Calu3 (cell line): Measurements from ENCODE around the gene ZNF44. TPM values are rescaled to one million over a fixed set of nuclear protein-coding genes. Genes with fewer than 3 reads are reported as not detected.

ENCODE experiments used
- BruUV-seq: library from RNA; stranded (reverse); fragments of 400-500 nt; replicated peaks from 2 replicates; lab custom pipeline; 2021; lab: Mats Ljungman, UMichigan
- CTCF ChIA-PET: fragments of 300-600 bp; sonication (Branson Sonifier 250); formaldehyde crosslinking; loops from one replicate; lab custom pipeline; 2022; ENCODE audit warnings: antibody characterized with exemption; lab: Charles Lee
- DNase-seq: peaks from one replicate; pipeline ENCODE4 v3.0.0; 2022
- H3K27ac Mint-ChIP-seq: one replicate; pipeline ENCODE4 v1.8.0; 2022; ENCODE audit warnings: mixed read lengths; ENCODE audit not compliant: unreplicated experiment
- H3K27me3 Mint-ChIP-seq: one replicate; pipeline ENCODE4 v1.8.0; 2022; ENCODE audit warnings: mixed read lengths; ENCODE audit not compliant: unreplicated experiment
- H3K36me3 Mint-ChIP-seq: one replicate; pipeline ENCODE4 v1.8.0; 2022; ENCODE audit warnings: mild to moderate bottlenecking, moderate library complexity, mixed read lengths; ENCODE audit not compliant: insufficient read depth, unreplicated experiment
- H3K4me1 Mint-ChIP-seq: one replicate; pipeline ENCODE4 v1.8.0; 2022; ENCODE audit warnings: mild to moderate bottlenecking, low read depth, mixed read lengths; ENCODE audit not compliant: unreplicated experiment
- H3K4me3 Mint-ChIP-seq: one replicate; pipeline ENCODE4 v1.8.0; 2022; ENCODE audit warnings: mild to moderate bottlenecking, low read depth, moderate library complexity, mixed read lengths; ENCODE audit not compliant: unreplicated experiment
- H3K9me3 Mint-ChIP-seq: one replicate; pipeline ENCODE4 v1.8.0; 2022; ENCODE audit warnings: low read depth, mixed read lengths; ENCODE audit not compliant: unreplicated experiment
- intact Hi-C: fragments of 100-400 bp; cut with micrococcal nuclease; formaldehyde crosslinking; loops from one replicate; pipeline ENCODE4 v1.10.0; 2022; ENCODE audit not compliant: unreplicated experiment
- total RNA-seq: library from RNA; stranded (reverse); gene quantifications from 2 replicates; pipeline ENCODE4 v1.2.3, GENCODE V29; 2022
- TF ChIP-seq, protein P1 (sequence below): fragments of 200-600 bp; IDR thresholded peaks from one replicate; pipeline ENCODE4 v1.8.0; 2022; ENCODE audit warnings: antibody characterized with exemption; ENCODE audit not compliant: unreplicated experiment

The ZNF44 gene
- total RNA-seq, 1 experiment from 2014 or later, result 5.7 TPM

DNA sequence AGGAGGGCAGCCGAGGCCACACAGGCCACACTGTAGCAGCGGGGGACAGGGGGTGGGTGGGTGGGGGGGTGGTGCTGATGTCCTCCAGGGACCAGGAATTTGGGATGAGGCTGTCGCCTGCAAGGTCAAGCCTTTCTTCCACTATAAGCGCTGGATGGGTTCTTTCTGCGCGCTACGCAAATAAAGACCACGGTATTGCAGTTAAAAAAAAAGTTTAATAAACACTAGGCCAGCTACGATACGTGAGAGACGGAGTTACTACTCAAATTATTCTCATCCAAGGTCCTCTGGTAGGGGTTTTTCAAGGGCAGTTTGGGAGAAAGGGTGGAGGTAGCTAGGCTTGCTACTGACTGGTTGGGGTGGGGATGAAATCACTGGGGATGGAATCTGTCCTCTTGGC, 508 bp upstream of the ZNF44 start:
- TF ChIP-seq, protein P1, sequence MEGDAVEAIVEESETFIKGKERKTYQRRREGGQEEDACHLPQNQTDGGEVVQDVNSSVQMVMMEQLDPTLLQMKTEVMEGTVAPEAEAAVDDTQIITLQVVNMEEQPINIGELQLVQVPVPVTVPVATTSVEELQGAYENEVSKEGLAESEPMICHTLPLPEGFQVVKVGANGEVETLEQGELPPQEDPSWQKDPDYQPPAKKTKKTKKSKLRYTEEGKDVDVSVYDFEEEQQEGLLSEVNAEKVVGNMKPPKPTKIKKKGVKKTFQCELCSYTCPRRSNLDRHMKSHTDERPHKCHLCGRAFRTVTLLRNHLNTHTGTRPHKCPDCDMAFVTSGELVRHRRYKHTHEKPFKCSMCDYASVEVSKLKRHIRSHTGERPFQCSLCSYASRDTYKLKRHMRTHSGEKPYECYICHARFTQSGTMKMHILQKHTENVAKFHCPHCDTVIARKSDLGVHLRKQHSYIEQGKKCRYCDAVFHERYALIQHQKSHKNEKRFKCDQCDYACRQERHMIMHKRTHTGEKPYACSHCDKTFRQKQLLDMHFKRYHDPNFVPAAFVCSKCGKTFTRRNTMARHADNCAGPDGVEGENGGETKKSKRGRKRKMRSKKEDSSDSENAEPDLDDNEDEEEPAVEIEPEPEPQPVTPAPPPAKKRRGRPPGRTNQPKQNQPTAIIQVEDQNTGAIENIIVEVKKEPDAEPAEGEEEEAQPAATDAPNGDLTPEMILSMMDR, result no peak
- Mint-ChIP-seq H3K36me3 (peaks cover 23% of the 10 kb centered on the region), H3K27me3 (no peaks in the 10 kb centered on the region), H3K27ac (peak overlapping the region; percentile 64), H3K9me3 (peaks cover 4% of the 10 kb centered on the region), H3K4me1 (no peaks in the 10 kb centered on the region), H3K4me3 (peak overlapping the region; percentile 69)
- no TSS peak for BruUV-seq
- intact Hi-C loops, result no loop called here
- CTCF ChIA-PET, result interaction anchor here (0.6 kb wide), 1 partner anchor 308 kb away, joined by 4 read pairs; no protein-coding TSS in a partner anchor
- no peak for DNase-seq

DNA sequence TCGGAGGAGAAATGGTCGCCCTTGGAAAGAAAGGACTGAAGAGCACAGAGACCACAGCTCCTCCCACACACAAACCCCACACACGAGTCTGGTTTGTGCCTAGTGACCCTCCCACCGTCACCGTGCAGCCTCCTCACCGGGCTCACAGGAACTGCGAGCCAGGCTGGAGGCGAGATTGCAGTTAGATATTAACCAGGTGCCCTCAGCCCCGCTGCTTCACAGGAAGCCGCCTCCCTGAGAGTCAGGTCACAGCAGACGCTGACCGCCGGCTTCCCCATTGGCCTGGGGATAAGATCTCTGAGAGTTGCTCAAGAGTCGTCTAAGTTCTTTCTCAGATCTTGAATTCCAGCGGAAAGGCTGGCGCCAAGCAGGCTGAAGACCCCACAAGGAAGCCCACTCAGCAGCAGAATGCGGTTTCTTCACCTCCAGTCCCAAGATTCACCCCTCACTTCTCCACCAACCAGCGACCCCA, 870 bp downstream of the ZNF44 start:
- Mint-ChIP-seq H3K4me3 (peak overlapping the region; percentile 69), H3K9me3 (peaks cover 4% of the 10 kb centered on the region), H3K27me3 (no peaks in the 10 kb centered on the region), H3K36me3 (peaks cover 29% of the 10 kb centered on the region), H3K4me1 (no peaks in the 10 kb centered on the region), H3K27ac (peak overlapping the region; percentile 90)
- CTCF ChIA-PET, result interaction anchor here (0.7 kb wide), 1 partner anchor 106 kb away, joined by 4 read pairs; no protein-coding TSS in a partner anchor
- TF ChIP-seq, protein P1, result no peak
- peak; percentile 85 for DNase-seq
- intact Hi-C loops, result no loop called here
- BruUV-seq, result no TSS peak

DNA sequence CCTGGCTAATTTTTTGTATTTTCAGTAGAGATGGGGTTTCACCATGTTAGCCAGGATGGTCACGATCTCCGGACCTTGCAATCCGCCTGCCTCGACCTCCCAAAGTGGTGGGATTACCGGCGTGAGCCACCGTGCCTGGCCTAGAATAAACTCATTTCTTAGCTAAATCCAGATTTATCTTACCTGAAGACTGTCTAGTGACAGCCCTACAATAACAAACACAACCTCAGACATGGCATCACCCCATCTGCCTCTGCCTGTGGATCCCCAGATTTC, 5.0 kb downstream of the ZNF44 start:
- H3K9me3 Mint-ChIP-seq, result peaks cover 2% of the 10 kb centered on the region
- H3K36me3 Mint-ChIP-seq, result peaks cover 26% of the 10 kb centered on the region
- no peak for DNase-seq
- no TSS peak for BruUV-seq
- H3K4me1 Mint-ChIP-seq, result no peaks in the 10 kb centered on the region
- no peak overlapping the region for H3K4me3 Mint-ChIP-seq
- CTCF ChIA-PET, result no interaction called here
- TF ChIP-seq, protein P1, result no peak
- no peaks in the 10 kb centered on the region for H3K27me3 Mint-ChIP-seq
- intact Hi-C loops, result no loop called here
- H3K27ac Mint-ChIP-seq, result no peak overlapping the region

DNA sequence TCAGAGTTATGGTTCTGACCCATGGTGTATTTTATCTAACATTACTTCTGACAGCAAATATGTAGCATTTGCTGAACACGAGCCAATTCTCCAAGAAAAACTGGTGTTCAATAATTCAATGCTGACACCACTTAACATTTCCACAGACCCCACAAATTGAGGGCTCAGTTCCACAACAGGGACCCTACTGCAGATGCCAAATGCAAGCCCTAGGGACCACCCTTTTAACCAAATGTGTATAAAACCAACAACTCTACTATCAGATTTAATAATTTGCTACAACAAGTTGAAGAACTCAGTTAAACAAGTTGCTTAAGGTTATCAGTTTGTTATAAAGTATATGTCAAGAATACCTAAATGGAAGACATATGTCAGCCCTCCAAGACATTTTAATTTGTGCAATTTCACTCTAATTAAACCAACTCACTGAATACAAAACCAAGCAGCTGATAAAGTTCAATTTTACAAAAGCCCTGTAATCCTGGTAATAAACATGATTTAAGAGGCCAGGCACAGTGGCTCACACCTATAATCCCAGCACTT, 6.7 kb downstream of the ZNF44 start:
- no peak overlapping the region for H3K27ac Mint-ChIP-seq
- peaks cover 11% of the 10 kb centered on the region for H3K36me3 Mint-ChIP-seq
- no TSS peak for BruUV-seq
- no peaks in the 10 kb centered on the region for H3K4me1 Mint-ChIP-seq
- H3K4me3 Mint-ChIP-seq, result no peak overlapping the region
- peaks cover 2% of the 10 kb centered on the region for H3K9me3 Mint-ChIP-seq
- TF ChIP-seq, protein P1, result no peak
- no peak for DNase-seq
- no peaks in the 10 kb centered on the region for H3K27me3 Mint-ChIP-seq
- CTCF ChIA-PET, result no interaction called here
- intact Hi-C loops, result no loop called here
